Activated CD4-positive, alpha-beta T cell treated with anti-CD3 and anti-CD28 coated beads for 24 hours (primary cell): ENCODE results near the gene GALR3.
"Not testable (repeated sequence)": the region's sequence is repeated elsewhere in the genome, so short reads cannot be mapped to it uniquely, and the experiment has no call there.

Source experiments
- DNase-seq, 2 donors: peaks; one replicate each; pipeline ENCODE4 v3.0.0-alpha.2; 2020; ENCODE audit warnings: low read depth in 2 of 2

GALR3 gene, protein sequence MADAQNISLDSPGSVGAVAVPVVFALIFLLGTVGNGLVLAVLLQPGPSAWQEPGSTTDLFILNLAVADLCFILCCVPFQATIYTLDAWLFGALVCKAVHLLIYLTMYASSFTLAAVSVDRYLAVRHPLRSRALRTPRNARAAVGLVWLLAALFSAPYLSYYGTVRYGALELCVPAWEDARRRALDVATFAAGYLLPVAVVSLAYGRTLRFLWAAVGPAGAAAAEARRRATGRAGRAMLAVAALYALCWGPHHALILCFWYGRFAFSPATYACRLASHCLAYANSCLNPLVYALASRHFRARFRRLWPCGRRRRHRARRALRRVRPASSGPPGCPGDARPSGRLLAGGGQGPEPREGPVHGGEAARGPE

DNA sequence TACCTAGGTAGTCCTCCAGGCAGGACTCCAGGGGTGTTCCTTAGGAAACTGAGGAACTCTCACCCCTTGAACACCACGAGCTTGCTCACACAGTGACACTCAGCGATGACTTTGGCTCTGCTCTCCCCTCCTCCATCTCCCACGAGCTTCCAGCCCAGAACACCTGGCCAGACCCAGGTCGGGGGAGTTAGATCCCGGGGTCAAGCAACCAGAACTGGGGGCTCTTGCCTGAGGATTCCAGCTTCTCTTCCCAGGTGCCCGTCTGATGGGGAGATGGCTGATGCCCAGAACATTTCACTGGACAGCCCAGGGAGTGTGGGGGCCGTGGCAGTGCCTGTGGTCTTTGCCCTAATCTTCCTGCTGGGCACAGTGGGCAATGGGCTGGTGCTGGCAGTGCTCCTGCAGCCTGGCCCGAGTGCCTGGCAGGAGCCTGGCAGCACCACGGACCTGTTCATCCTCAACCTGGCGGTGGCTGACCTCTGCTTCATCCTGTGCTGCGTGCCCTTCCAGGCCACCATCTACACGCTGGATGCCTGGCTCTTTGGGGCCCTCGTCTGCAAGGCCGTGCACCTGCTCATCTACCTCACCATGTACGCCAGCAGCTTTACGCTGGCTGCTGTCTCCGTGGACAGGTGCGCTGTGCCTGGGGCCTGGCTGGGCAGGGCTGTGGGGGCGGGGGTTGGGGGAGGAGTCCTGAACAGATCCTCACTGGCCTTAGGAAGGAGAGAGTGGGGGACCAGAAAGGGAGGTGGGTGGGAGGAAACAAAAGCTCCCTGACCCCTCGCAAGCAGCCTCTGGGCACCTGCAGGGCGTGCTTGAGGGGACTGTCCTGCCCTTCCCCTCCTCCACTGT, at the start of gene GALR3:
Gene GALR3 (plus strand): TSS at position 249 of the 852 bp plus-strand sequence. CDS start 25 bp downstream, at position 274.
- no peak for DNase-seq

DNA sequence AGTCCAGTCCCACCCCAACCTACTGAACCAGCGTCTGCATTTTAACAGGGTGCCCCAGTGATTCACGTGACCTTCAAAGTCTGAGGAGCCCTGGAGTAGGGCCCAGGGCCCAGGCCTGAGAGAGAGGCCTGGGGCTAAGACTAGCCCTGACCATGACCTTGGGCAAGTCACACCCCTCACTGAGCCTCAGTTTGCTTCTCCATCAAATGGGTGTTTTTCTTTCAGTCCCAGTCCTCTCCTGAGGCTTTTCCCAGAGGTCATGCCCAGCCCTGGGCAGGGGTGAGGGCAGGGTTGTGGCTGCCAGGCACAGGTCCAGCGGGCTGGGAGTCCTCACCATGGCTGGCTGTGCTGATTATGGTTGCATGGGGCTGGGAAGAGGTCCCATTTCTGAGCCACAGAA, 48.5 kb upstream of the GALR3 start:
- DNase-seq = no peak

DNA sequence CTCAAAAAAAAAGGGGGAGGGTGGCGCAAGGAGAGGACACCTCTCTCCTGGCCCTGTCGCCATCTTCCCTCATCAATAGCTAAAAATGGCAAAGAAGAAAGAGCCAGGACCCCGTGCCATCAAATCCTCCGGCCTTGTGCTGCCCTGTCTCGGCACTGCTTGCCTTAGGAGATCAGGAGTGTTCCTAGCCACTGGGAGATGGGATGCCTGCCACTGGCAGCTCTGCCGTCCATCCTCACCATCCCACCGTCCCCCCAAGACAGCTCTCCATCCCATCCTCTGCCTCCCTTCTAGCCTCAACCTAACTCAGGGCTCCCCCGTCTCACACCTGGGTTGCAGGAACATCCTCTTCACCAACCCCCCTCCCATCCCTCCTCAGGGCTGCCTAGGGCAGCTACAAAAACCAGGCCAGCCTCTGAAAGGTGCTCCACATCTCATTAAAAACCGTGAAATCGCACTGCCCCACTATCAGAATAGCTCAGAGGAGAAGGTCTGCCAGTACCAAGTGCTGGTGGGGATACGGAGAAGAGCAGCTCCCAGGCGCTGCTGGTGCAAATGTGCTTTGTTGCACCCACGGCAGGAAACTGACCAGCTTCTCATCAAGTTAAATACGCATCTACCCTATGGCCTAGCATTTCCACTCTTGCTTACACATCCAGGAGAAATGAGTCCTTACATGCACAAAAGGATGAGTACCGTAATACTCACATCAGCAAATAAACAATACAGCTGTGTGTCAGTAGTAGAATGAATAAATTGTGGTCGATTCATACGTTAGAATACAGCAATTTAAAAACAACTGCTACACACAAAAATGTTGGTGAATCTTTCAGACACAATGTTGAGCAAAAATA, 47.2 kb upstream of the GALR3 start:
- DNase-seq = no peak

DNA sequence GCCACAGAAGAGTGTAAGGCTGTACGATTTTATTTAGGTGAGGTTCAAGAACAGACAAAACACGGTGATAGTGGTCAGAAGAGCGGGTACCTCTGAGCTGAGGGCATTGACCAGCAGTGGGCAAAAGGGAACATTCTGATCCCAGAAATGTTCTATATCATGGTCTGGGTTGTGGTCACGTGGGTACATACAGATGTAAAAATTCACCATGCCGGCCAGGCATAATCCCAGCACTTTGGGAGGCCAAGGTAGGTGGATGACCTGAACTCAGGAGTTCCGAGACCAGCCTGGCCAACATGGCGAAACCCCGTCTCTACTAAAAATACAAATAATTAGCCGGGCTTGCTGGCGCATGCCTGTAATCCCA, 46.6 kb upstream of the GALR3 start:
- no peak for DNase-seq

DNA sequence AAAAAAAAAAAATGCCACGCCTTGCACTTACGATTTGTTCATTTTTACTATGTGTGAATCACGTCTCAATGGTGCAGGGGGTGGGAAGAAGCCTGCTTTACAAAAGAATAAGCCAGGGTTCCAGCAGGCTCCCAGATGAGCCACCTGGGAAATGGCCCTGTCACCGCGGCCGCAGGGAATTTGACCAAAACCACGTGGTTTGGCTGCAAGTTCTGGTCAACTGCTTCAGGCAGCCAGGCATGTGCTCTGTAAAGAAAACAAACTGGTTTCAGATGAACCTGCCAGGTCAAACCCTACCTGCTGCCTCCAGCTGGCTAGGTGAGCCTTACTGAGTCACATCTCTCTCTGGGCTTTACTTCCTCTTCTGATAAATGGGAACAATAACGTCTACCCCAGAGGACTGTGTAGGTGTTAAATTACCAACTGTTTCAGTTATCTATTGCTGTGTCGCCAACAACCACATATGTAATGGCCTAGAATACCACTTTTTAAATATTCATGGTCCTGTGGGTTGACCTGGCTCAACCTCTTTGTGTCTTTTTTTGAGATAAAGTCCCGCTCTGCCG, 46.0 kb upstream of the GALR3 start:
- DNase-seq = no peak

DNA sequence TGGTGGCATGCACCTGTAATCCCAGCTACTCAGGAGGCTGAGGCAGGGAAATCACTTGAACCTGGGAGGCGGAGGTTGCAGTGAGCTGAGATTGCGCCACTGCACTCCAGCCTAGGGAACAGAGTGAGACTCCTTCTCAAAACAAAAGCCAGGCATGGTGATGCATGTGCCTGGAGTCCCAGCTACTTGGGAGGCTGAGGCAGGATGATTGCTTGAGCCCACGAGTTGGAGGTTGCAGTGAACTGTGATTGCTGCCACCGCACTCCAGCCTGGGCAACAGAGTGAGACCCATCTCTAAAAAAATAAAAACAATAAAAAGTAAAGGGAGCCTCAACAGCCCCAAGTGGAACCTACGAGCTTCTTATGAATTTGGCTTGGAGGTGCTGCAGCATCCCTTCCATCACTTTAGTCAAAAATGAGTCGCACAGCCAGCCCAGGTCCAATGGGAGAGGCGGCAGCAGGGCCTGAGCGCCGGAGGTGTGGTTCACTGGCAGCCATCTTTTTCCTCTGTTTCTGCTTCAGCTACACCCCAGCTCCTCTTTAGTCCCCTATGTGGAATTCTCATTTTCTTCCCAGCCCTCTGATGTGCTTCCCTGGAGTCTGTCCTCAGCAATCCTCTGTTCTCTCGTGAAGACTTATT, 44.7 kb upstream of the GALR3 start:
- no peak for DNase-seq

DNA sequence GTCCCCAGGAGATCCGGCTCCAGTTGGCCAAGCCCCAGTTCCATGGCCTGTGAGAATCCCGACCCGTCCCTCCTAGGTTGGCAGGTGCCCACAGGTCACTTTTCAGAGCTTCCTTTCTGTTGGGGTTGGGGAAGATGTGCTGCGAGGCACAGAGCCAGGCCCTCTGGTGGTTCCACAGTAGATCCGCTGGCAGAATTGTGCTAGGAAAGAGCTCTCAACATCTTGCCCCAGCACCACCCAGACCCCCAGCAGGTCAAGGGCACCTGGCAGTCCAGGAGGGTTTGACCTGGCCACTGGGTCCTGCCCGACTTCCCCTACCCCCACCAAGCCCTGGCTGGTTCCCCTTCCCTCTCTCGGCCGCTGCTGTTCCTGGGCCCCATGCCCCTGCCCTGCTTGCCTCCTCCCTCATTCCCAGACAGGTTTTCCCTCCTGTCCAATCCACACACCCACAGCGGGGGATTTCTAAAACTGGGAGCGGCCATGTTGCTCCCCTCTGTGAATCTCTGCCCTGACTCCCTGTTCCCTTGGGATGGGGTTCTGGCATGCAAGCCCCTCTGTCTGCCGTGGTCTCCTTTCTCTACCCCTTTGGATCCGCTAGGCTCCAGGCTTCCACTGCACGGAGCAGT, 41.6 kb upstream of the GALR3 start:
- no peak for DNase-seq

DNA sequence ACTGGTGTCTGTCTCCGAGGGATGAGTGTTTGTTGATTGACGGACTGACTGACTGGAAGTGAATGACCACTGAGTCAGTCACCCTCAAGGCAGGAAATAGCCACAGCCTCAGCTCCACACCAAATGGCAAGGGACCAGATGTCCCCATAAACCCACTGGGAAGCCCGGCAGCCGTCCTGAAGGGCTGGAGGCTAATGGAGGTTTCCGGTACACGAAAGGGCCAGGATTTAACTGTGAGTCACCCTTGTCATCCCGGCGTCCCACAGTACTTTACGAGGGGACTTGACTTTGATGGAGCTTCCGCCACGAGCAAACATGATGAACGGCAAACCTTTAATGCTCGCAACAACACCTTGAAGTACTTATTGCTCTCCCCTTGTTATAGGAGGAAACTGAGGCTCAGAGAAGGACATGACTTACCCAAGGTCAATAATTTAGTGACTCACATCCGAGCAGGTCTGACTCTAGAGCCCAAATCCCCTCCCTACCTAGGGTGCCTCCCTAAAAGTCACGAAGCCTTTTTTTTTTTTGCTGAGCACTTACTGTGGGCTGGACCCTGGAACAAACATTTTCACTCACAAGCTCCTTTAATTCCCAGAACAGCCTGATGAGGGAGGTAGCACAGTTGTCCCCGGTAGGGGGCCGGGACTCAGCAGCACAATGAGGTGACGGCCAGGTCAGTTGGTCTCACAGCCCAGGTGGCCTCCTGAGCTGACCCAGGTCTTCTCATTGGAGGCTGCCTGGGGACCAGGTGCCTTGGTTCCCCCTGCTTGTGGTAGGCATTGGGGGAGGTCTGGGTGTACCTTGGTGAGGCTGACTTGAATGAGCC, 40.6 kb upstream of the GALR3 start:
- no peak for DNase-seq

DNA sequence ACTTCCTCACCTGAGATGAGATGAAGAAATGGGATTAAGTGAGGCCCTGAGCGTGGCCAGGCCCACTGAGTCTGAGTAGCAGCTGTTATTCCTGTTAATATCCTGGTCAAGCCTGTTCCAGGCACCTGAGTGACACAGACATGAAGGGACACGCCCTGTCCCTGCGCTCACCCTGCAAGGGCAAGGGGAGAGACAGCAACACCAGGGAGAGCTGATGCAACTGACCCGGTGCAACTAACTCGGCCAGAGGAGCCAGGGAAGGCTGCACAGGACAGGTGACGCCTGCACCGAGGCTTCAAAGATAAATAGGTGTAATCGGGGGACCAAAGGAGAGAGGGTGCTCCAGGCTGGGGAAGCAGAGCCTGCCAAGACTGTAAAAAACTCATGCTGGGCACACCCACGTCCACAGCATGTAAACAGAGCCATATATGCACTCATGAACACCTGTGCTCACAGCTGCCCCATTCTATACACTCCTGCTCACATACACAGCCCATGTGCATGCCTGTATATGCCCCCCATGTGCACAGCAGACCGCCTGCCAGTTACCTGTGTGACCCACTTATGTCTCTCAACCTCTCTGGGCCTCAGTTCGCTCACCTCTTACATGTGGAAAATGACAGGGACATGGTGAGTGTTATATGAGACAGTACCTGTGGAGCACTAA, 38.2 kb upstream of the GALR3 start:
- no peak for DNase-seq

DNA sequence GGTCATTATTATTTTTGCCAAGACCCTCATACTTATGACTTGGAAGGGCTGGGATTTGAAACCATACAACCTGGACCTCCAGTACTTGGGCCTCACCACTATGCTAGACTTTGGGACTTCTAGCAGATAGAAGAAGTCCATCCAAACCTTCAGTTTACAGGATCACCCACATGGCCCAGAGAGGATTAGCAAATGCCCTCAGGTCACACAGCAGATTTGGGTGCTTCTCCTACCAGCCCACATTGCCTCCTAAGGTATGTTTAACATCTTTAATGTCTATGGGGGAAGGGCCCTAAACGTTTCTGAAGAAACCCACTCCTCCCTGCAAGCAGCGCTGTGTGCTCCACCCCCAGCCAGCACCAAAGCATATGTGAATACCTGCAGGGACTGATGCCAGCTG, 32.9 kb upstream of the GALR3 start:
- DNase-seq = no peak

DNA sequence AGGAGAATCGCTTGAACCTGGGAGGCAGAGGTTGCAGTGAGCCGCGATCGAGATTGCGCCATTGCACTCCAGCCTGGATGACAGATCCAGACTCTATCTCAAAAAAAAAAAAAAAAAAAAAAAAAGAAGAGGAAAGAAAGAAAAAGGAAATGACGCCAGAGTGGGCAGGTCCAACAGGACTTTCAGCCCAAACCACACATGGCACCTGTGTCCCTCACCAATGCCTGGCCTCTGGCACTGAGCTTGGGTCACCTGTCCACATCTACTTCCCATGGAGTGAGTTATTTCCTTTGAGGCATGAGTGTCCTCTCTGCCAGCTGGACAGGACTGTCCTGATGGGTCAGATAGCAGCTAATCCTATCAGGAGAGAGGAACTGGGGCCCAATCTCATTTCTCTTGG, 30.7 kb upstream of the GALR3 start:
- DNase-seq = no peak

DNA sequence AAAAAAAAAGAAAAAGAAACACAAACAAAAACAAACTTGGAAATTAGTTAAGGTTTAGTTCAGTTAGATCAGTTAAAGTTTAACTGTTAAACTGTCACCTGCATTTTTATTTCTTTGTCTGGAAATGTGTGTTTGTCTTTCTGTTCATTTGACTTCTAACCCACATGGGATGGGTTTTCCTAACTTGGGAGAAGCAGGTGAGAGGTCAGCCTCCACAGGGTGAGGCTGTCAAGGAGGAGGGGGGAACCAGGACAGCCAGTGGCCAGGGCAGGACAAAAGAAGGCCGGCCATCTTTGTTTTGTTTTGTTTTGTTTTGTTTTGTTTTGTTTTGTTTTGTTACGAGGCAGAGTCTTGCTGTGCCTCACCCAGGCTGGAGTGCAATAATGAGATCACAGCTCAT, 28.8 kb upstream of the GALR3 start:
- DNase-seq = no peak

DNA sequence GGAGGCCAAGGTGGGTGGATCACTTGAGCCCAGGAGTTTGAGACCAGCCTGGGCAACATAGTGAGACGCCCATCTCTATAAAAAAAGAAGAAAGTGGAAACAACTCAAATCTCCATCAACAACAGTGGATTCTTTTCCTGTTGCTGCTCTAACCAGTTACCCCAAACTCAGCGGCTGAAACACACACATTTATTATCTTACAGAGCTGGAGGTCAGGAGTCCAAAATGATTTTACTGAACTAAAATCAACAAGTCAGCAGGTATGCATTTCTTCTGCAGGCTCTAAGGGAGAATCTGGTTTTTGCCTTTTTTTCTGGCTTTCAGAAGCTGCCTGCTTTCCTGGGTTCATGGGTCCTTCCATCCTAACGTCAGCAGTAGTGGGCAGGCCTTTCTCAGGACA, 27.1 kb upstream of the GALR3 start:
- no peak for DNase-seq

DNA sequence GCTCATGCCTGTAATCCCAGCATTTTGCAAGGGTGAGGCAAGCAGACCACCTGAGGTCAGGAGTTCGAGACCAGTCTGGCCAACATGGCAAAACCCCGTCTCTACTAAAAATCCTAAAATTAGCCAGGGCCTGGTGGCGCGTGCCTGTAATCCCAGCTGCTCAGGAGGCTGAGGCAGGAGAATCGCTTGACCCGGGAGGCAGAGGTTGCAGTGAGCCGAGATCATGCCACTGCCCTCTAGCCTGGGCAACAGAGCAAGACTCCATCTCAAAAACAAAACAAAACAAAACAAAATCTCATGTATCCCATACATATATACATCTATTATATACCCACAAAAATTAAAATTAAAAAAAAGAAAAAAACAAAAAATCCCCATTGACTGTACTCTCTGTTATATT, 25.9 kb upstream of the GALR3 start:
- DNase-seq = not testable (repeated sequence)

DNA sequence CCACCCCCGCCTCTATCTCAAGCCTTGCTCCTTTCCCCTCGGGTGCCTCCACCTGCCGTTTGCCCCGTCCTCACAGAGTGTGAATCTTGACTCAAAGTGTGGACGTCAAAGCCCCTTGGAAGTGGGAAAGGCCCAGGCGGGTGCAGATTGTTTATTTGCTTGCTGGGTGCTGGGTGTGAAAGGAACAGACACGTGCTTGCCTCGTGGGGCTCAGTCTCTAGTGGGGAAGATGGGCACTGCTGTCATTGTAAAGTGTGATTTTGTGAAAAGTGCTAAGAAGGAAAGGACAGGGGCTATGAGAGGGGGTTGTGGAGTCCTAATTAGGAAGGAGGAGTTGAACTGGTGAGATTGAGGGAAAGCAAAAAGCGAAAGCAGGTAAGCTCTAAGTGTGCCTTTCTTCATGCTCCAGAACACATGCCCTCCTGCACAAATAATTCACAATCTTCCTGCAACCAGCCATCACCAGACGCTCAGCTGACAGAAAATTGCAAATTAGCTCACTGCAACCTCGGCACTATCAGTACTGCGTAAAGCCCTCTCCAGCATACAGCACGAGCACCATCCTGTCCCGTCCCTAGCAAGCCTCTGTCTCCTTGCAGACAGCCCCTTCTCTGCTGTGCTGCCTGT, 25.2 kb upstream of the GALR3 start:
- DNase-seq = no peak

DNA sequence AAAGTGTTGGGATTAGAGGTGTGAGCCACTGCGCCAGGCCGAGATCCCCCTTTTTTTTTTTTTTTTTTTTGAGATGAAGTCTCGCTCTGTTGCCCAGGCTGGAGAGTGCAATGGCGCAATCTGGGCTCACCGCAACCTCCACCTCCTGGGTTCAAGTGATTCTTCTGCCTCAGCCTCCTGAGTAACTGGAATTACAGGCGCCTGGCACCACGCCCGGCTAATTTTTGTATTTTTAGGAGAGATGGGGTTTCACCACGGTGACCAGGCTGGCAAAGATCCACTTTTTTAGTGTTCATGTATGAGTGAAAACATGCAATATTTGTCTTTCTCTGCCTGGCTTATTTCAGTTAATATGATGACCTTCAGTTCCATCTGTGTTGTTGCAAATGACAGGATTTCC, 23.2 kb upstream of the GALR3 start:
- not testable (repeated sequence) for DNase-seq

DNA sequence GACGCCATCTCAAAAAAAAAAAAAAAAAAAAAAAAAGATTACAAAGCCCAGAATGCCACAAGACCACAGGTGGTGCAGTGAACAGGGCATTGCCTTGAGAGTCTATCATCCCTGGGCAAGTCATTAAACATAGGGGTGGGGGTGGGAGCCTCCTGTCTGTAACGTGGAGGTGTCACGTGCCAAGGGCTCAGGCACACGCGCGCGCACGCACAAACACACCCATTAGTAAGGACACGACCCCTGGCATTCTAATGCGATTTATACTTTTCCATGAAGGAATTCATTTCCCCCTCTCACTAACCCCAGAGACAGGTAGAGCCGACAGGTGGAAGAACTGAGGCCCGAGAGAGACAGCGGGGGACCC, 21.3 kb upstream of the GALR3 start:
- DNase-seq = no peak

DNA sequence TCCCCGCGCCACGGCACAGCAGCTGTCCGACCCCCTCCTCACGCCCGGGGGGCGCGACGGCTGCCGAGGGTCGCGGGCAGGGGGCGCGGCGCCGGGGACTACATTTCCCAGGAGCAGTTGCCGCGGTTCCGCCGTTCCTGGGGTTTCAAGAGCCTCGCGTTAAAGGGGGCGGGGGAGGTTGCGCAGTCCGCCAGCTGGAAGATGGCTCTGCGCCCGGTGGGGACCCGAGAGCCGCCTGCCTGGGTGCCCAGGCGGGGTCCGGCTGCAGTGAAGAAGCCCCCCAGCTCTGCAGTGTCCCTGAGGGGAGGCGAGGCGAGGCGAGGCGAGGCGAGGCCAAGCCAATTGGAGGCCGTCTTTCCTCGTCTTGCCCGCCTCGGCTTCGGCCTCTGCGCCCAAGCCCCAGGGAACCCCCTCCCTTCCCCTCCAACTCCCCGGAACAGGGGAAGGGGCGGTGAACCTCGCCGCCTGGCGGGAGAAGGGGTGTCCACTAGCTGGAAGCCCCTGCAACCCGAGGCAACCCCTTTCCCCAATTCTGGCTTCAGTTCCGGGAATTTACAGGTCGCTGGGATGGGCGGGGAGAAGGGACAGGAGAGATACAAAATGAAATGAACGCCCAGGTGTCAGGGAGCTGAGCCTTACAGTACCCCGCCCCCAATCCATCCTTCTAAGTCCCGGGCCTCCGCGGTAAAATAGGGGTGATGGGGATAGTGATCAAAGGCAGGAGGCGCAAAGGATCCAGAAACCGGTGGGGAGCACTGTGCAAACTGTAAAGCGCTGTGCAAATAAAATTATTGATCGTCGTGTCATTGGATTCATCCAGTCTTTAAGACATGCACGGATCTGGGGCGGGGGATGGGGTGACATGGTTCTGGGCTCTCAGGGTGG, 20.6 kb upstream of the GALR3 start:
- no peak for DNase-seq
